HFFc6 (cell line): ENCODE data around the gene JPH2. TPM values are rescaled to one million over a fixed set of nuclear protein-coding genes. Genes with fewer than 3 reads are reported as not detected.
A peak's percentile ranks its signal among the peaks of the same experiment; 100 is the strongest.

ENCODE experiments used
- DNase-seq: peaks from one replicate; pipeline ENCODE4 v3.0.0-alpha.2; 2018
- H3K27ac Mint-ChIP-seq: 2 replicates; pipeline ENCODE4 v1.8.0; 2020; ENCODE audit warnings: mild to moderate bottlenecking, mixed read lengths
- H3K27me3 Mint-ChIP-seq: 2 replicates; pipeline ENCODE4 v1.8.0; 2021; ENCODE audit warnings: mild to moderate bottlenecking, moderate library complexity, mixed read lengths; ENCODE audit not compliant: insufficient read depth
- H3K36me3 Mint-ChIP-seq: 2 replicates; pipeline ENCODE4 v1.8.0; 2021; ENCODE audit warnings: low read depth, mixed read lengths
- H3K4me1 Mint-ChIP-seq: 2 replicates; pipeline ENCODE4 v1.8.0; 2020; ENCODE audit warnings: low read depth, mixed read lengths
- H3K4me3 Mint-ChIP-seq: 2 replicates; pipeline ENCODE4 v1.8.0; 2020; ENCODE audit warnings: mild to moderate bottlenecking, moderate library complexity, mixed read lengths
- H3K9me3 Mint-ChIP-seq: 2 replicates; pipeline ENCODE4 v1.8.0; 2020; ENCODE audit warnings: mild to moderate bottlenecking, mixed read lengths
- CTCF ChIP-seq: fragments of 200-600 bp; sonication (generic); IDR thresholded peaks from 2 replicates; pipeline ENCODE4 v1.5.0; 2021; ENCODE audit warnings: antibody characterized with exemption, mild to moderate bottlenecking
- total RNA-seq, 6 experiments: library from RNA; stranded (reverse); fragmentation: NEBNext Ultra II Directional; extraction: Animal tissue kit (Norgen Biotek cat#: 25700); gene quantifications; 2 replicates in 1 of 6; 3 replicates in 5 of 6; pipeline ENCODE4 v1.2.3, GENCODE V29; 2021

Gene JPH2
- total RNA-seq, 6 experiments from 2014 or later = 9.7 to 14.4 (median 13.5) TPM

- Mint-ChIP-seq H3K36me3 (no peaks in the 10 kb centered on the region), H3K27me3 (peaks cover 2% of the 10 kb centered on the region; the same call in 1 of the 2 replicates), H3K27ac (peak overlapping the region; percentile 72; the same call in 1 of the 2 replicates), H3K4me1 (peaks cover 37% of the 10 kb centered on the region), H3K9me3 (no peaks in the 10 kb centered on the region), H3K4me3 (peak overlapping the region; percentile 30; the same call in 1 of the 2 replicates)
- no peak for DNase-seq
- no peak for TF ChIP-seq CTCF
Observed at GRCh38 chr20:44080064-44080463, 106.9 kb downstream of the JPH2 start.

- TF ChIP-seq CTCF = no peak
- Mint-ChIP-seq H3K4me1 (peaks cover 44% of the 10 kb centered on the region), H3K36me3 (no peaks in the 10 kb centered on the region), H3K4me3 (no peak overlapping the region), H3K9me3 (no peaks in the 10 kb centered on the region), H3K27ac (no peak overlapping the region), H3K27me3 (peaks cover 2% of the 10 kb centered on the region; the same call in 1 of the 2 replicates)
- DNase-seq = no peak
Observed at GRCh38 chr20:44079291-44079690, 107.7 kb downstream of the JPH2 start.

GRCh38 chr20:44075950-44076232 lies 111.1 kb downstream of the JPH2 start:
- Mint-ChIP-seq H3K4me1 (peaks cover 38% of the 10 kb centered on the region), H3K9me3 (no peaks in the 10 kb centered on the region), H3K4me3 (no peak overlapping the region), H3K27ac (no peak overlapping the region), H3K27me3 (peaks cover 8% of the 10 kb centered on the region), H3K36me3 (no peaks in the 10 kb centered on the region)
- no peak for DNase-seq
- TF ChIP-seq CTCF = no peak

- Mint-ChIP-seq H3K27ac (no peak overlapping the region), H3K27me3 (peaks cover 8% of the 10 kb centered on the region), H3K36me3 (no peaks in the 10 kb centered on the region), H3K4me1 (peaks cover 32% of the 10 kb centered on the region), H3K9me3 (no peaks in the 10 kb centered on the region), H3K4me3 (no peak overlapping the region)
- TF ChIP-seq CTCF = no peak
- no peak for DNase-seq
Observed at GRCh38 chr20:44075191-44075949, 111.6 kb downstream of the JPH2 start.

GRCh38 chr20:44074252-44075151 lies 112.5 kb downstream of the JPH2 start:
- DNase-seq = peak; percentile 39
- peaks cover 4% of the 10 kb centered on the region; the same call in 1 of the 2 replicates for H3K36me3 Mint-ChIP-seq
- no peak for TF ChIP-seq CTCF
- no peaks in the 10 kb centered on the region for H3K9me3 Mint-ChIP-seq
- peaks cover 24% of the 10 kb centered on the region for H3K4me1 Mint-ChIP-seq
- no peak overlapping the region for H3K4me3 Mint-ChIP-seq
- H3K27ac Mint-ChIP-seq = peak overlapping the region; percentile 44
- peaks cover 8% of the 10 kb centered on the region for H3K27me3 Mint-ChIP-seq
